Right forelimb (tissue), 1 donor: Measurements from ENCODE around the gene ZNF750.
"Not testable (repeated sequence)": the region's sequence is repeated elsewhere in the genome, so short reads cannot be mapped to it uniquely, and the experiment has no call there.

Source experiments
- DNase-seq: peaks from one replicate; pipeline ENCODE4 v3.0.0-alpha.2; 2018

Gene ZNF750

GRCh38 chr17:82790391-82790790 lies 49.4 kb downstream of the ZNF750 start:
- no peak for DNase-seq

GRCh38 chr17:82789806-82790205 lies 50.0 kb downstream of the ZNF750 start:
- no peak for DNase-seq

GRCh38 chr17:82789051-82789592 lies 50.7 kb downstream of the ZNF750 start:
- DNase-seq = no peak

- DNase-seq = no peak
Observed at GRCh38 chr17:82788206-82789001, 51.4 kb downstream of the ZNF750 start.

GRCh38 chr17:82787081-82787848 lies 52.6 kb downstream of the ZNF750 start:
- DNase-seq = no peak

- DNase-seq = no peak
Observed at GRCh38 chr17:82786427-82786826, 53.4 kb downstream of the ZNF750 start.

GRCh38 chr17:82785581-82785980 lies 54.2 kb downstream of the ZNF750 start:
- DNase-seq = not testable (repeated sequence)

- no peak for DNase-seq
Observed at GRCh38 chr17:82783498-82783897, 56.3 kb downstream of the ZNF750 start.

- DNase-seq = no peak
Observed at GRCh38 chr17:82782657-82783207, 57.1 kb downstream of the ZNF750 start.

- DNase-seq = peak; percentile 93
Observed at GRCh38 chr17:82781894-82782274, 57.9 kb downstream of the ZNF750 start.

- DNase-seq = no peak
Observed at GRCh38 chr17:82780971-82781893, 58.6 kb downstream of the ZNF750 start.

- no peak for DNase-seq
Observed at GRCh38 chr17:82780195-82780594, 59.6 kb downstream of the ZNF750 start.

- DNase-seq = no peak
Observed at GRCh38 chr17:82779541-82779940, 60.3 kb downstream of the ZNF750 start.
